Activated T-helper 2 cell treated with anti-CD3 and anti-CD28 coated beads, Interferon-gamma antibody, Interleukin-2, Interleukin-4, amounts not matched to agents 10 μg/mL and 5 μg/mL and 100 μg/mL, durations not matched to agents 14 hours and 24 hours and 36 hours (primary cell): ENCODE measurements around the gene BIRC5. TPM values are rescaled to one million over a fixed set of nuclear protein-coding genes. Genes with fewer than 3 reads are reported as not detected.
"Not testable (repeated sequence)": the region's sequence is repeated elsewhere in the genome, so short reads cannot be mapped to it uniquely, and the experiment has no call there.

Experiments
- DNase-seq: peaks from one replicate; pipeline ENCODE4 v3.0.0; 2021; ENCODE audit warnings: low spot score
- H3K27ac Mint-ChIP-seq: one replicate; pipeline ENCODE4 v1.8.0; 2021; ENCODE audit warnings: mixed read lengths
- H3K27me3 Mint-ChIP-seq: one replicate; pipeline ENCODE4 v1.8.0; 2021; ENCODE audit warnings: low read depth, mixed read lengths
- H3K36me3 Mint-ChIP-seq: one replicate; pipeline ENCODE4 v1.8.0; 2021; ENCODE audit warnings: low read depth, mixed read lengths
- H3K4me1 Mint-ChIP-seq: one replicate; pipeline ENCODE4 v1.8.0; 2021; ENCODE audit warnings: low read depth, mixed read lengths
- H3K4me3 Mint-ChIP-seq: one replicate; pipeline ENCODE4 v1.8.0; 2021; ENCODE audit warnings: low read depth, mild to moderate bottlenecking, moderate library complexity, mixed read lengths
- H3K9me3 Mint-ChIP-seq: one replicate; pipeline ENCODE4 v1.8.0; 2021; ENCODE audit warnings: mixed read lengths
- intact Hi-C: fragments of 100-400 bp; cut with micrococcal nuclease; formaldehyde crosslinking; loops from one replicate; pipeline ENCODE4 v1.15.1; 2023
- total RNA-seq: library from RNA; stranded (reverse); gene quantifications from 2 replicates; pipeline ENCODE4 v1.2.3, GENCODE V29; 2022

The BIRC5 gene
- 48.4 and 48.6 TPM in 2 replicates for total RNA-seq

DNA sequence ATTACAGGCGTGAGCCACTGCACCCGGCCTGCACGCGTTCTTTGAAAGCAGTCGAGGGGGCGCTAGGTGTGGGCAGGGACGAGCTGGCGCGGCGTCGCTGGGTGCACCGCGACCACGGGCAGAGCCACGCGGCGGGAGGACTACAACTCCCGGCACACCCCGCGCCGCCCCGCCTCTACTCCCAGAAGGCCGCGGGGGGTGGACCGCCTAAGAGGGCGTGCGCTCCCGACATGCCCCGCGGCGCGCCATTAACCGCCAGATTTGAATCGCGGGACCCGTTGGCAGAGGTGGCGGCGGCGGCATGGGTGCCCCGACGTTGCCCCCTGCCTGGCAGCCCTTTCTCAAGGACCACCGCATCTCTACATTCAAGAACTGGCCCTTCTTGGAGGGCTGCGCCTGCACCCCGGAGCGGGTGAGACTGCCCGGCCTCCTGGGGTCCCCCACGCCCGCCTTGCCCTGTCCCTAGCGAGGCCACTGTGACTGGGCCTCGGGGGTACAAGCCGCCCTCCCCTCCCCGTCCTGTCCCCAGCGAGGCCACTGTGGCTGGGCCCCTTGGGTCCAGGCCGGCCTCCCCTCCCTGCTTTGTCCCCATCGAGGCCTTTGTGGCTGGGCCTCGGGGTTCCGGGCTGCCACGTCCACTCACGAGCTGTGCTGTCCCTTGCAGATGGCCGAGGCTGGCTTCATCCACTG is at the start of gene BIRC5:
BIRC5 (plus strand) TSS at position 238 of the 690 bp plus-strand sequence; CDS start at position 302, 64 bp downstream.
- intact Hi-C loops: no loop called here

DNA sequence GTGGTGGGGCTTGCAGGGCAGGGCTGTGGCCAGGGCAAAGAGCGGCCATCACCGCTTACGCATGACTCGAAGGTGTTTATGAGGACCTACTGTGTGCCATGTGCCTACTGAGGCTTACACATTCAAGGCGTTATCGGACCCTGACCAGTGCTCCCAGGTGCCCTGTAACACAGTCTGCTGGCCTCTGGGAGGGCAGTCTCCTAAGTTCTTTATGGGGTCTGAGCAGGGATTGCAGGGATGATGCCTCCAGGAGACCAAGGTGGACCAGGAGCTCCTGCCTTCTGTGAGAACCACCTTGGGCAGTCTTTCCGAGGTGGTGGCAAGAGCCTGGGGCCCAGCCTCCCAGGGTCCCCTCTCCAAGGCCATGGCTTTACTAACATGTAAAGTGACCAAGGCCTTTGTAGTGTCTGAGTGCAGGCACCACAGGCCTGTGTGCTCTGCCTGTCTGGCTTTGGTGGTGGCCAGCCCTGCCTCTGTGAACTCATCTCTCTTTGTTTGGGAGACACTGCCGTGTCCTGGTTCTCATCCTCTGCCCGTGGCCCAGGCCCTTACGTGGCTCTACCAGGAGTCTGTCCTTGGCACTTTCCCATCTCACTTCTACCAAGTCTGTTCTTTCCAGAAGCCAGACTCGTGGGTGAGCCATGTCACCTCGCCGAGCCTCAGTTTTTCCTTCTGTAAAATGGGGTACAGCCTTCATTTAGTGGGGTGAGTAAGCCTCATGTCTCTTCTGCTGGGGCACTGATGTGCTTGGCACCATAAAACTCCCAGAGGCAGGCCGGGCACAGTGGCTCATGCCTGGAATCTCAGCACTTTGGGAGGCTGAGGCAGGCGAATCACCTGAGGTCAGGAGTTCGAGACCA is 49.1 kb upstream of the BIRC5 start:
- Mint-ChIP-seq H3K9me3 (no peaks in the 10 kb centered on the region), H3K4me3 (no peak overlapping the region), H3K36me3 (no peaks in the 10 kb centered on the region), H3K27ac (no peak overlapping the region), H3K4me1 (peaks cover 3% of the 10 kb centered on the region), H3K27me3 (no peaks in the 10 kb centered on the region)
- intact Hi-C loops: no loop called here
- no peak for DNase-seq

More for the DNA sequence above, at the start of gene BIRC5:
- Mint-ChIP-seq H3K4me1 (peaks cover 11% of the 10 kb centered on the region), H3K36me3 (peaks cover 19% of the 10 kb centered on the region), H3K27me3 (no peaks in the 10 kb centered on the region), H3K4me3 (peak within 1 kb of the TSS; percentile 96), H3K27ac (peak within 1 kb of the TSS; percentile 84), H3K9me3 (no peaks in the 10 kb centered on the region)
- peak; percentile 86 for DNase-seq

DNA sequence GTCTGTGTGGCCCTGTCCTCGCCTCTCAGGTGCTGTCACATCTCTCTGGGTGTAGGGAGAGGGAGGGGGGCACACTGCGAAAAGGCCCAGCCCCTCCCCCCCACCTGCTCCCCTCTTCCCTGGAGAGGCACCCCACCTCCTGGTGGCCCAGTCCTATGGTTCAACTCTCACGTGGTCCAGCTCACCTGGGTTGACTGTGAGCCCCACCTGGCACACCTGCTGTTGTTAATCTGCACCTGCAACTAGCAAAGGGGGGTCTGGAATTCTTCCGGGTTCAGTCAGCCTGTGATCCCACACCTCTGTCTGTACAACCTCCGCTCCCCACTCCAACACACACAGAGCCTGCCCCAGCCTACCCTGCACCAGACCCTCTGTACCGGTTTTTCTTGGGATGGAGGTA is 47.6 kb upstream of the BIRC5 start:
- no peak overlapping the region for H3K27ac Mint-ChIP-seq
- no peak for DNase-seq
- H3K4me3 Mint-ChIP-seq: no peak overlapping the region
- H3K4me1 Mint-ChIP-seq: peaks cover 3% of the 10 kb centered on the region
- H3K36me3 Mint-ChIP-seq: peaks cover 6% of the 10 kb centered on the region
- intact Hi-C loops: no loop called here
- H3K27me3 Mint-ChIP-seq: no peaks in the 10 kb centered on the region
- H3K9me3 Mint-ChIP-seq: no peaks in the 10 kb centered on the region

DNA sequence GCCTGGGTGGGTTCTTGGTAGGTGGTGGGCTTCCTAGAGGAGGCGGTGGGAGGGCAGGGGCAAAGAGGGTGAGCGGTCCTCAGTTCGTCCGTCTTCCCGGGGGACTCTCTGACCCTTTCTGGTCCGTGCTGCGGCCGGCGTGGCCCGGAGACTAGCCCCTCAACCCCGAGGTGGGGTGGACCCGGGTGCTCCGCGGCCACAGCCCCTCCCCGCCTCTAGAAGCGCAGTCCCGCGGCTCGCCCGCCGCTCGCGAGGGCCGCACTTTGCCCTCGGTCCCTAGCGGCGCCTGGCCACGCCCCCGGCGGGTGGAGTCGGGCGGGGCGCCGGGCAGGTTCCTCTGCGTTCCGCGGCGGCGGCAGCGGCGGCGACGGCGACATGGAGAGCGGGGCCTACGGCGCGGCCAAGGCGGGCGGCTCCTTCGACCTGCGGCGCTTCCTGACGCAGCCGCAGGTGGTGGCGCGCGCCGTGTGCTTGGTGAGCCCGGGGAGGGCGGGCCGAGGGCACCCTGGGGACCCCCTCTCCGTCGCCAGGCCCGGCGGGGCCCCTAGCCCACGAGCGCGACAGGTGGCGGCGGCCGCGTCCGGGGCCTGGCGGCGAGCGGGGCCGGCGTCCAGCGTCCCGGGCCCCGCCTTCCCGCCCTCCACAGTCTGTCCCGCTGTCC is 45.7 kb upstream of the BIRC5 start, which contains the start of gene SYNGR2:
SYNGR2 (plus strand) TSS at position 340 of the 661 bp plus-strand sequence; CDS start at position 376, 36 bp downstream.
- H3K4me1 Mint-ChIP-seq: peaks cover 19% of the 10 kb centered on the region
- no peaks in the 10 kb centered on the region for H3K27me3 Mint-ChIP-seq
- H3K27ac Mint-ChIP-seq: peak within 1 kb of the TSS; percentile 55
- peak within 1 kb of the TSS; percentile 72 for H3K4me3 Mint-ChIP-seq
- no peaks in the 10 kb centered on the region for H3K9me3 Mint-ChIP-seq
- intact Hi-C loops: loop anchor here (1.0 to 2.0 kb wide), 2 partner anchors 18 to 28 kb away; partner anchors contain the start of genes AFMID and TK1
- peak; percentile 84 for DNase-seq
- peaks cover 26% of the 10 kb centered on the region for H3K36me3 Mint-ChIP-seq

DNA sequence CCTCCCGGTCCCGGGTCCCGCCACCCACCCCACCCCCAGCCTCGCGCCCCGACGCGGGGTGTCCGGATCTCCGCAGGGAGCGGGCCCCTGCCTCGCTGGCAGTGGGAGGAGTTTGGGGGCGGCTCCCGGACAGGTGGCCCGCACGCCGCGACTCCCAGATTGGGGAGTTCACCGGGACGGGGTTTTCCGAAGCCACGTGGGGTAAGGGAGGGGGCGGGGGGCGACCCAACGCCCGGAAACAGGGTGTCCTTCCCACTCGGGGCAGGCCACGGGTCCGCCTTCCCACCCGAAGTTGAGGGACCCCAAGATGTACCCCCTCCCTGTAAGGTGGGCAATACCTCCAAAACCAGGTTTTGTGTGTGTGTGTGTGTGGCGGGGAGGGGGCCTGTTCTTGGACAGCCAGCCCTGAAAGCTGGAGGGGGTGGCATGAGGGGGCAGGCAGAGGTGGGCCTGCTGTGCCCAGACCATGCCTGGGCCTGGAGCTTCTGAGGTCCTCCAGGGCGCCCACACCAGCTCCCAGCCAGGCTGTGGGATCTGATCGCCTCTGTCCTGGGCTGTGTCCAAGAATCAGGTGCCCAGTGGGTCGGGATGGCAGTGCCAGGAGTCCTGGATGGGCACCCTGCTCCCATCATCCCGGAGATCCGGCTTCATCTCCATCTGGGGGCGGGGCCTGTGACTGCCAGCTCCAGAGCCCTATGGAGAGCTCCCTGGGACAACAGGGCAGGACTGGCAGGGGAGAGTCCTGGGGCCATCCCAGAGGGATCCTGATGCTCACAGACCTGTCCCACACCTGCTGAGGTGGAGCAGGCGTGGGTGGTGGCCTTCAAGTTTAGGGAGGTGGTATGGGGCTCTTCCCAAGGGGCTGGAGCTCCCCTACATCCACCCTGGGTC is 44.9 kb upstream of the BIRC5 start:
- peak overlapping the region; percentile 72 for H3K4me3 Mint-ChIP-seq
- no peaks in the 10 kb centered on the region for H3K9me3 Mint-ChIP-seq
- intact Hi-C loops: loop anchor here (1.0 to 2.0 kb wide), 2 partner anchors 18 to 29 kb away; partner anchors contain the start of genes AFMID and TK1
- H3K36me3 Mint-ChIP-seq: peaks cover 33% of the 10 kb centered on the region
- no peaks in the 10 kb centered on the region for H3K27me3 Mint-ChIP-seq
- peaks cover 27% of the 10 kb centered on the region for H3K4me1 Mint-ChIP-seq
- DNase-seq: no peak
- H3K27ac Mint-ChIP-seq: peak overlapping the region; percentile 28

DNA sequence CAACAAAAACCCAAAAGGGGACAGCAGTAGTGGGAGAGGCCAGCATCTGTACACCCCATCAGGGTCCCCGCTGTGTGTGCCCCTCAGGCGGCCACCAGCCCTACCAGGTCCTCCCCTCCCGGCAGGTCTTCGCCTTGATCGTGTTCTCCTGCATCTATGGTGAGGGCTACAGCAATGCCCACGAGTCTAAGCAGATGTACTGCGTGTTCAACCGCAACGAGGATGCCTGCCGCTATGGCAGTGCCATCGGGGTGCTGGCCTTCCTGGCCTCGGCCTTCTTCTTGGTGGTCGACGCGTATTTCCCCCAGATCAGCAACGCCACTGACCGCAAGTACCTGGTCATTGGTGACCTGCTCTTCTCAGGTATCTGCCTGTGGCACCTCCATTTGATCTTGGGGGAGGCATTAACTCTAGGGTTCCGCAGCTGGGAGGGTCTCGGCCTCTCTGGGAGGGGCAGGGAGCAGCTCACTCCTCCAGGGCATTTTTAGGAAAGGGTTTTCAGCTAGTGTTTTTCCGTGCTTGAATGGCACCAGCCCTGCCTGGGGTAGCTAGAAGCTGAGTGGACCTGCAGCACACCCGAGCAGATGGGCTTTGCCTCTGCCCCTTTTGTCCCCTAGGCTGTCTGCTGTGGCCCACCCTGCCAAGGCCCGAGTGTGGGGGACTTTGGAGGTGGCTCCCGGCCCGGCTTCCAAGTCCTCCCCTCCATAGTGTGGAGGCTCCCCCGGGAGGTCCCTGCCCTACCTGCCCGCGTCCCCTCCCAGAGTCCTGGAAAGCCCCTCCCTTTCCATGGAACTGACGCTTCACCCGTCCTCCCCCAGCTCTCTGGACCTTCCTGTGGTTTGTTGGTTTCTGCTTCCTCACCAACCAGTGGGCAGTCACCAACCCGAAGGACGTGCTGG is 43.1 kb upstream of the BIRC5 start:
- Mint-ChIP-seq H3K4me3 (peak overlapping the region; percentile 58), H3K9me3 (no peaks in the 10 kb centered on the region), H3K36me3 (peaks cover 36% of the 10 kb centered on the region), H3K27ac (no peak overlapping the region), H3K4me1 (peaks cover 30% of the 10 kb centered on the region), H3K27me3 (no peaks in the 10 kb centered on the region)
- intact Hi-C loops: no loop called here
- no peak for DNase-seq

DNA sequence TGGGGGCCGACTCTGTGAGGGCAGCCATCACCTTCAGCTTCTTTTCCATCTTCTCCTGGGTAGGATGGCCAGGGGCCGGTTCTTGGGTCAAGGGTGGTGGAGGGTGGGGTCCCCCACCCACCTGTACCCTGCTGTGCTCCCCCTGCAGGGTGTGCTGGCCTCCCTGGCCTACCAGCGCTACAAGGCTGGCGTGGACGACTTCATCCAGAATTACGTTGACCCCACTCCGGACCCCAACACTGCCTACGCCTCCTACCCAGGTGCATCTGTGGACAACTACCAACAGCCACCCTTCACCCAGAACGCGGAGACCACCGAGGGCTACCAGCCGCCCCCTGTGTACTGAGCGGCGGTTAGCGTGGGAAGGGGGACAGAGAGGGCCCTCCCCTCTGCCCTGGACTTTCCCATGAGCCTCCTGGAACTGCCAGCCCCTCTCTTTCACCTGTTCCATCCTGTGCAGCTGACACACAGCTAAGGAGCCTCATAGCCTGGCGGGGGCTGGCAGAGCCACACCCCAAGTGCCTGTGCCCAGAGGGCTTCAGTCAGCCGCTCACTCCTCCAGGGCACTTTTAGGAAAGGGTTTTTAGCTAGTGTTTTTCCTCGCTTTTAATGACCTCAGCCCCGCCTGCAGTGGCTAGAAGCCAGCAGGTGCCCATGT is 42.3 kb upstream of the BIRC5 start:
- peak overlapping the region; percentile 5 for H3K4me3 Mint-ChIP-seq
- H3K27me3 Mint-ChIP-seq, intact Hi-C loops, DNase-seq, H3K9me3 Mint-ChIP-seq, H3K27ac Mint-ChIP-seq: not testable (repeated sequence)
- H3K36me3 Mint-ChIP-seq: peaks cover 36% of the 10 kb centered on the region
- peaks cover 30% of the 10 kb centered on the region for H3K4me1 Mint-ChIP-seq

DNA sequence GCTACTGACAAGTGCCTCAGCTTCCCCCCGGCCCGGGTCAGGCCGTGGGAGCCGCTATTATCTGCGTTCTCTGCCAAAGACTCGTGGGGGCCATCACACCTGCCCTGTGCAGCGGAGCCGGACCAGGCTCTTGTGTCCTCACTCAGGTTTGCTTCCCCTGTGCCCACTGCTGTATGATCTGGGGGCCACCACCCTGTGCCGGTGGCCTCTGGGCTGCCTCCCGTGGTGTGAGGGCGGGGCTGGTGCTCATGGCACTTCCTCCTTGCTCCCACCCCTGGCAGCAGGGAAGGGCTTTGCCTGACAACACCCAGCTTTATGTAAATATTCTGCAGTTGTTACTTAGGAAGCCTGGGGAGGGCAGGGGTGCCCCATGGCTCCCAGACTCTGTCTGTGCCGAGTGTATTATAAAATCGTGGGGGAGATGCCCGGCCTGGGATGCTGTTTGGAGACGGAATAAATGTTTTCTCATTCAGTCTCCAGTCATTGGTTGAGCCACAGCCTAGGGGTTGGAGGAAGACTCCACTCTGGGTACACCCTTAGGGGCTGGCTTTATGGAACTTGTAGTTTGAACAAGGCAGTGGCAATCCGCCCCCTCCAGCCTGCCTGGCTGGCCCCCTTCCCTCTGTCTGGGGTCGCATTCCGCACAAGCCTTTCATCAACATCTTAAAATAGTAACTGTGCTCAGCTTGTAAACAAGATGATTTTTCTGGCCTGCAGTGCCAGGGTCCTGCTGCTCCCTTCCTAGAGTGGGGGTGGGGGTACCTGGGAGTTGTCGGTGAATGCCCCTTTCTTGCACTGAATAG is 41.6 kb upstream of the BIRC5 start:
- no peaks in the 10 kb centered on the region for H3K9me3 Mint-ChIP-seq

DNA sequence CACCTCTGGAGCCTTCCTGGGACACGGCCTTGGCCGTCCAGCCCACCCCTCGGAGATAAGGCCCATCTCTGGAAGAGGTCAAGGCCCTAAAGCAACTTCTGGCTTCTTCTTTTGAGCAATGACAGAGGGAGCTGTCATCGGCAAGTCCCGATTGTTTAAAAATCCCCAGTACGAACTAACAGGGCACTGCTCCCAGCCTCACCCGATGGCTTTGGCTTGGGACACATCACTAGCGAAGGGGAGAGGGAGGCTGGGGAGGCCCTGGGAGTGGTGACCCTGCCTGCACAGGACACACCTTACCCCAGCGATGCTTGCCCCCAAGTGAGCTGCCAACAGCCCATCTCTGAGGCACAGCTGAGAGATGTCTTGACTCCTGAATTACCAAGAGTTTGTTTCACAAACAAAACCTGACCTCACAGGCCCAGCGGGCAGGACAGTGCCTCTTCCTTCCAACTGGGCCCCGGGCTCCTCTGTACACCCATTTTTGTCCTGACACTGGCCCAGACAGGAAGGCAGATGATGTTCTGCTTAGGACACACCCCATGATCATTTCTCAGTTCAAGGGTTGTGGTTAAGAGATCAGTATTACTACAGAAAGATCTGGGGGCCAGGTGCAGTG is 40.8 kb upstream of the BIRC5 start:
- intact Hi-C loops: no loop called here
- peaks cover 36% of the 10 kb centered on the region for H3K36me3 Mint-ChIP-seq
- H3K9me3 Mint-ChIP-seq: no peaks in the 10 kb centered on the region
- peak; percentile 36 for DNase-seq
- peak overlapping the region; percentile 76 for H3K27ac Mint-ChIP-seq
- no peaks in the 10 kb centered on the region for H3K27me3 Mint-ChIP-seq
- peak overlapping the region; percentile 21 for H3K4me3 Mint-ChIP-seq
- peaks cover 31% of the 10 kb centered on the region for H3K4me1 Mint-ChIP-seq

More for the DNA sequence above, 41.6 kb upstream of the BIRC5 start:
- Mint-ChIP-seq H3K4me3 (peak overlapping the region; percentile 5), H3K36me3 (peaks cover 36% of the 10 kb centered on the region), H3K27me3 (no peaks in the 10 kb centered on the region), H3K4me1 (peaks cover 33% of the 10 kb centered on the region), H3K27ac (peak overlapping the region; percentile 28)
- DNase-seq: no peak
- intact Hi-C loops: no loop called here

DNA sequence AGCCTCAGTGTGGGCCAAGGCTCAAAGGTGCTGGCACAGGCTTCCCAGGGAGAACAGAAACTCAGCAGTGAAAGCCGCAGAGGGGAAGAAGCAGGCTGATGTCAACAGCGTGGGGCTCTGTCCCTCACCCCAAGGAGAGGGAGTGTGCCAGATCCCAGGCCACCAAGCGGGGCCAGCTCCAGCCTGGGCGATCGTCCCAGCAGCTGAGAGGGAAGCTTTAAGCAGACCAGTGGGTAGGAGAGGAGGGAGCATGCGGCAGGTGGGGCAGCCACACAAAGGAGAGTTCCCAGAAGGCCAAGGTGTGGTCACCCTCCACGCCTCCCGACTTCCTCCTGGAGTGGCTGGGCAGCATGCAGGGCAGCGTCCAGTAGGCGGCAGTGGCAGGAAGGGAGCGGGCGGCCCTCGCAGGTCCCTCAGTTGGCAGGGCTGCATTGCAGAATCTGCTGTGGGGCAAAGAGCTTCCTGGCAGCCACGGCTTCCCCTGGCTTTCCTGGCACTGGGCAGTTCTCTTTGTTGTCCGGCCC is 39.6 kb upstream of the BIRC5 start:
- DNase-seq: no peak
- Mint-ChIP-seq H3K4me1 (peaks cover 31% of the 10 kb centered on the region), H3K9me3 (no peaks in the 10 kb centered on the region), H3K27ac (no peak overlapping the region), H3K4me3 (no peak overlapping the region), H3K36me3 (peaks cover 46% of the 10 kb centered on the region), H3K27me3 (no peaks in the 10 kb centered on the region)
- intact Hi-C loops: no loop called here
